H54 (cell line): Measurements from ENCODE around the gene RMND1.

Experiments
- DNase-seq: peaks from one replicate; pipeline ENCODE4 v3.0.0; 2011; ENCODE audit warnings: low spot score, mixed read lengths; ENCODE audit not compliant: insufficient read length
- FAIRE-seq: peaks from 3 replicates; lab custom pipeline; 2011; peaks lifted over from hg19 to GRCh38; lab: Jason Lieb, UNC
- POLR2A ChIP-seq: IDR thresholded peaks from 2 replicates; pipeline ENCODE4 v1.6.1; 2011; ENCODE audit warnings: low read depth, mild to moderate bottlenecking, low read length

The RMND1 gene, protein sequence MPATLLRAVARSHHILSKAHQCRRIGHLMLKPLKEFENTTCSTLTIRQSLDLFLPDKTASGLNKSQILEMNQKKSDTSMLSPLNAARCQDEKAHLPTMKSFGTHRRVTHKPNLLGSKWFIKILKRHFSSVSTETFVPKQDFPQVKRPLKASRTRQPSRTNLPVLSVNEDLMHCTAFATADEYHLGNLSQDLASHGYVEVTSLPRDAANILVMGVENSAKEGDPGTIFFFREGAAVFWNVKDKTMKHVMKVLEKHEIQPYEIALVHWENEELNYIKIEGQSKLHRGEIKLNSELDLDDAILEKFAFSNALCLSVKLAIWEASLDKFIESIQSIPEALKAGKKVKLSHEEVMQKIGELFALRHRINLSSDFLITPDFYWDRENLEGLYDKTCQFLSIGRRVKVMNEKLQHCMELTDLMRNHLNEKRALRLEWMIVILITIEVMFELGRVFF

GRCh38 chr6:151451950-151452749 lies at the start of gene RMND1:
Gene RMND1, minus strand, starts transcription at chr6:151452126. Its CDS starts 6,315 bp downstream, at chr6:151445811.
- DNase-seq: peak; percentile 90
- peak; percentile 88 for TF ChIP-seq POLR2A
- peak; percentile 86 for FAIRE-seq

GRCh38 chr6:151499551-151499950 lies 47.6 kb upstream of the RMND1 start:
- DNase-seq: no peak
- no peak for FAIRE-seq
- no peak for TF ChIP-seq POLR2A

DNA sequence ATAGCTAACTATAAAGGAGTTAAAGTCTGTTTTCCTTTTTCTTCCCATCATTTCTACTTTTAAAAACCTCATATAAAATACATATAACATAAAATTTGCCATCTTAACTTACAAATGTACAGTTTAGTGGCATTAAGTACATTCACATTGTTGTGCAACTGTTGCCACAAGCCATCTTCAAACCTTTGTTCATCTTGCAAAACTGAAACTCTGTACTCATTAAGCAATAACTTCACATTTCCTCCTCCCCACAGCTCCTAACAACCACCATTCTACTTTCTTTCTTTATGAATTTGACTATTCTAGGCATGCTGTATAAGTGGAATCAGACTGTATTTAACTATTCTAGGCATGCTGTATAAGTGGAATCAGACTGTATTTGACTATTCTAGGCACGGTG lies 46.4 kb upstream of the RMND1 start:
- FAIRE-seq (no peak), DNase-seq (no peak)
- no peak for TF ChIP-seq POLR2A

- DNase-seq: no peak
- FAIRE-seq: no peak
Observed at GRCh38 chr6:151497905-151498304, 46.0 kb upstream of the RMND1 start.

GRCh38 chr6:151495380-151495779 lies 43.5 kb upstream of the RMND1 start:
- DNase-seq: no peak
- no peak for TF ChIP-seq POLR2A
- no peak for FAIRE-seq

More at GRCh38 chr6:151497905-151498304, 46.0 kb upstream of the RMND1 start:
- TF ChIP-seq POLR2A: no peak

DNA sequence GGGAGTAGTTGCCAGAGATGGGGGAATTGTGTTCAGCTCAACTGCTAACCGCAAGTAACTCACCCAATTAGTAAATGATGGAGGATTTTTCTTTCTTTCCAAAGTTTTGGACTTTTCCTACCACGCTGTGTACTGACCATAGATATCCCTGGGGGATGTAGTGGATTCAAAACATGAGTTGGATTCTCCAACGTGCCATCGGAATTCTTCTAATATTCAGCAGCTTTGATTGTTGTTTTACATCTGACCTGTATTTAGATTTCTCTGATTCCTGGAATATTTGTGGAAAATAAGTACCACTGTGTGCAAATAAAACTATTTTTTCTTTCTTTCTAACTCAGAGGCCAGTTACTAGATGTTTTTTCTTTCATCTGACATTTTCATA lies 43.0 kb upstream of the RMND1 start:
- FAIRE-seq (no peak), DNase-seq (no peak)
- no peak for TF ChIP-seq POLR2A

- DNase-seq (no peak), FAIRE-seq (no peak)
- TF ChIP-seq POLR2A: no peak
Observed at GRCh38 chr6:151494235-151494935, 42.5 kb upstream of the RMND1 start.

DNA sequence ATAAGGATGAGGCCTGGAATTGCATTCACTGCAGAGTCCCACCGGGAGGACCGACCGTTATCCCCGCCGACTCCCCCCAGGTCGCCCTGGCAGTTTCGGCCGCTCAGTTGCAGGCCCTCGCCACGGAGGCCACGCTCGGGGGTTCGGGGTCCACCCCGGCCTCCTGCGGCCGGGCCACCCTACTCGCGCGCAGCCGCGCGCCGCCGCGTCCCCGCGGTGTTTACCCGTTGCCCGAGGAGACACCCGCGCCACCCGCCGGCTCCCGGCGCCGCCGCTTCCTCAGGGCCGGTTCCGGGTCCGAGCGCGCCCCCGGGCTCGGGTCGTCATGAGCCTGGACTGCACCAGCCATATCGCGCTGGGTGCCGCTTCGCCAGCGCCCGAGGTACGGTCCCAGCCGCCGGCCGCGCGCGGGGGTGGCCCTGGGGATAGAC lies 41.9 kb upstream of the RMND1 start, which contains the start of gene CCDC170:
Gene CCDC170, plus strand, starts transcription at position 214 of the 431 bp plus-strand sequence. Its CDS starts 112 bp downstream, at position 326.
- no peak for FAIRE-seq
- no peak for DNase-seq
- TF ChIP-seq POLR2A: no peak

DNA sequence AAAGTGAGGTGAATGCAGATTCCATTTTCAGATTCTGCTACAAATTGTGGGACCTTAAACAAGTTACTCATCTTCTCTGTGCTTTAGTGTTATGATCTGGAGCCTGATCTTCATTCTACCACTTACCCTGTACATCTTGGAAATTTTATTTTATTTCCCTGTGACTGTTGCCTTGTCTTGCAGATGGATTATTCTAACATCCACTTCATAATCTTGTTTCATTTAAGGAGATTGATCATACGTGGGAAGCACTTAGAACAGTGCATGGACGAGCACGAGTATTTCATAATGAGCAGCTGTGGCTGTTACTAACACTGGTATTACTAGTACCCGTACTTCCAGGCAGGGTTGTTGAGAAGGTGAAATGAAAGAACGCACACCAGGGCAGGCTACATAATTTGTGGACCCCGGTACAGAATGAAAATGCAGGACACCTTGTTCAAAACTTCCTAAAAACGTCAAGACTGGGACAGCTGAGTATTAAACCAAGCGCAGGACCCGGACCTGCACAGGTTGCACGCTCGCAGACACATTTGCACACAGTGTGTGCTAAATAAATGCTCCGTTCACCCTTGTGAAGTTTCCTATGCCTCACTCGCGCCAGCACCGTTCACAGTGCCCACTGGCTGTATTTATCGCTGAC lies 41.4 kb upstream of the RMND1 start:
- DNase-seq (no peak), FAIRE-seq (no peak)
- TF ChIP-seq POLR2A: no peak

DNA sequence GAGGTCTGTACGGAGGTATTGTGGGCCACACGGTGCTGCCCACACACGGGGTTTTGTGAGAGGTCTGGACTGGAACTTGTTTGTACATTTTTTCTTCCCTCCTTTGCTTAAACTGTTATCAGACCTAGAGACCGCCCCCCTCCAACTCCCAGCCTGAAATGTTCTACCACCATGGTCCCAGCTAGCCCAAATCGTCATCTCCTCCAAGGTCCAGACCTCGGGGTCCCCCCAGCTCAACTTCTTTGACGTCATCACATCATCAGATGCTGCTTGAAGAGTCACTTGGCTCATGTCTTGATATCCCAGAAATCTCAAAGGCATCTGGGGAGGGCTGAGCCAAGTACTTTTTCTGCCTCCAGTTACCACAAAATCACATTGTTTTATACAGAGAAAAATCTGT lies 39.1 kb upstream of the RMND1 start:
- TF ChIP-seq POLR2A: no peak
- DNase-seq (no peak), FAIRE-seq (no peak)

DNA sequence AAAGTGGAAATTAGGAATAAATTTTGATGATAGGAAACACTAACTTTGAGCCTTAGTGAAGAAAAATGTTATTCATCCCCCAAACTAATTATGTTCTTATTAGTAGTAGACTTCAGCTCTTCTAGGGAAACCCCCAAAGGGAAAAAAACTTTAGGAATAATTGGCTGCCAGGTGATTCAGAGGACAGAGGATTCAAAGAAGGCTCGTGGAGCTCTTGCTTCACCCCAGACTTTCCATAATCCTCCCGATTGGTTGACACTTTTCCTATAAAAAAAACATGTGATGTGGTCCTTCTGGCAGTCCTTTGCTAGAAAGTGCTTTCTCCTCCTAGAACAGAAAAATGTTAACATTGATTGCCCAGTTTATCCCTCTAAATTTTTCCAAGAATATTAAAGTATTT lies 36.3 kb upstream of the RMND1 start:
- no peak for DNase-seq
- TF ChIP-seq POLR2A: no peak
- no peak for FAIRE-seq

DNA sequence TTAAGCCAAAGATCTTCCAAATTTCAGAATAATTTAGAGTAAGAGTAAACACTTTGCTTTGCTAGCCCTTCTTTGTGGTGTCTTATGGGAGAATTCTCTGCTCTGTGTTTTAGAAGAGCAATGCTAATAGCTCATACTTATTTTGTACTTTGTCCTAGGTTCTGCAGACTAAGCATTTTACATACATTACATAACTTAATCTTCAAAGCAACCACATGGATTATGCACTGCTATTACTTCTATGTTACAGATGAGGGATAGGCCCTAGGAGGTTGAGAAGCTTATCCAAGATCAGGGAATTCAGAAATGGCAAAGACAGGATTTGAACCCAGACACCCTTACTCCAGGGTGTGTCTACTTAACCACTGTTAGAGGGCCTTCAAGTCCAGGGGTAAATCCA lies 32.1 kb upstream of the RMND1 start:
- TF ChIP-seq POLR2A: no peak
- DNase-seq (no peak), FAIRE-seq (no peak)

DNA sequence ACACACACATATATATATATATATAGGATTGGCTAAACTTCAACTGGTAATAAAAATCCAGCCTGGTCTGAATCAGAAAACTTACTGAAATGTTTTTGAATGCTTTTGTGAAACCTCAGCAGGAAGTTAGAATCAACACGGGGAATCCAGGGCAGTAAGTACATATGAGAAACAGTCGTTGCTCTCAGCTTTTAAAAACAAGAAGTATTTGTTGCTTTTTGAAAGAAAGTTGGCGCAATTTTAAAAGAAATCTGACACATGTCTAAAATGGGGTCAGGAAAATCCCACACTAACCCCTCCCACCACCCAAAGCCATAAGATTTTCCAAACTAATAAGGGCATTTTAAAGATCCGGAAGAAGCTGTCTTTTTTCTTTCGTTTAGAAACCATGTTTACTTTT lies 30.4 kb upstream of the RMND1 start:
- FAIRE-seq (no peak), DNase-seq (no peak)
- no peak for TF ChIP-seq POLR2A

DNA sequence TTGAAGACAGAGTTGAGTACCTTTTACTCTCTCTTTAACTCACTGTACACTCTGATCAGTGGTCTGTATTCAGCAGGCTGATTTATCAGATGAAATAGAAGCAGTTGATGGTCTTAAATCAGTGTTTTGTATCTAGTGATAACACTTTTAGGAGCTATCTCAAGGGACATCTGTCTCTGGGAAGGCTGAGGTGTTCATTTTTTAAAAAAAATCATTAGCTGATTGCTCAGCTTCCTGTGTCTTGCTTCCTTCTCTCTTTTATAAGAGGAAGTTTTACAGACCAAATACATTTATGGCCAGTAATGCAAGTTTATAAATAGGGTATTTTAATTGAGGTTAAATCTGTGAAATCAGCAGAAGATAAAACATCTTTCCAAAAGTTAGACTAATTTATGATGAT lies 29.9 kb upstream of the RMND1 start:
- FAIRE-seq: no peak
- no peak for TF ChIP-seq POLR2A
- no peak for DNase-seq
